Fibroblast of lung (primary cell): ENCODE data around the gene NTSR1. TPM values are rescaled to one million over a fixed set of nuclear protein-coding genes. Genes with fewer than 3 reads are reported as not detected.

Source experiments
- DNase-seq, 2 donors: peaks; one replicate each; pipeline versions ENCODE4 v3.0.0 to v3.0.0-alpha.2; 2010; ENCODE audit warnings: low read depth in 2 of 2
- H2AFZ ChIP-seq: 2 replicates; pipeline ENCODE4 v1.5.1; 2012; ENCODE audit warnings: low read length, control low read depth, inconsistent platforms
- H3K27ac ChIP-seq: 2 replicates; pipeline ENCODE4 v1.5.1; 2011; ENCODE audit warnings: low read length, control low read depth; ENCODE audit not compliant: insufficient read depth
- H3K27me3 ChIP-seq: 2 replicates; pipeline ENCODE4 v1.5.1; 2011; ENCODE audit warnings: mild to moderate bottlenecking, low read length; ENCODE audit not compliant: control insufficient read depth, insufficient read depth
- H3K36me3 ChIP-seq: 2 replicates; pipeline ENCODE4 v1.5.1; 2011; ENCODE audit warnings: low read length; ENCODE audit not compliant: control insufficient read depth, insufficient read depth
- H3K4me1 ChIP-seq: 2 replicates; pipeline ENCODE4 v1.5.1; 2011; ENCODE audit warnings: low read length; ENCODE audit not compliant: control insufficient read depth, insufficient read depth; ENCODE audit errors: extremely low read depth
- H3K4me2 ChIP-seq: 2 replicates; pipeline ENCODE4 v1.5.1; 2011; ENCODE audit warnings: low read length, control low read depth; ENCODE audit not compliant: insufficient read depth; ENCODE audit errors: extremely low read depth
- H3K4me3 ChIP-seq, 4 experiments: fragments of 200-600 bp in 1 of 4; sonication (generic) in 1 of 4; replicated peaks in 1 of 4; 2 replicates each; pipeline ENCODE4 v1.5.1; 2011 to 2016; ENCODE audit warnings: low read length in 4 of 4, low read depth in 3 of 4, mild to moderate bottlenecking in 3 of 4, control low read depth in 2 of 4, inconsistent platforms in 1 of 4, mixed read lengths in 1 of 4; ENCODE audit not compliant: insufficient read depth in 1 of 4; ENCODE audit errors: control extremely low read depth in 1 of 4
- H3K79me2 ChIP-seq: 2 replicates; pipeline ENCODE4 v1.5.1; 2012; ENCODE audit warnings: mild to moderate bottlenecking, low read length, inconsistent platforms; ENCODE audit not compliant: control insufficient read depth, insufficient read depth
- H3K9ac ChIP-seq: 2 replicates; pipeline ENCODE4 v1.5.1; 2011; ENCODE audit warnings: mild to moderate bottlenecking, low read length, control low read depth; ENCODE audit not compliant: insufficient read depth
- H3K9me3 ChIP-seq: 2 replicates; pipeline ENCODE4 v1.5.1; 2012; ENCODE audit warnings: low read depth, low read length; ENCODE audit not compliant: control insufficient read depth, insufficient read depth
- H4K20me1 ChIP-seq: 2 replicates; pipeline ENCODE4 v1.5.1; 2011; ENCODE audit warnings: low read length; ENCODE audit not compliant: control insufficient read depth, insufficient read depth; ENCODE audit errors: extremely low read depth
- CTCF ChIP-seq, 2 donors: IDR thresholded peaks in 1 of 2; conservative IDR thresholded peaks in 1 of 2; 1 replicate in 1 of 2; 2 replicates in 1 of 2; pipeline ENCODE4 v1.5.1; 2011 to 2012; ENCODE audit warnings: low read length in 2 of 2, control low read depth in 1 of 2, inconsistent platforms in 1 of 2, low read depth in 1 of 2, mild to moderate bottlenecking in 1 of 2
- EZH2 ChIP-seq: IDR thresholded peaks from 2 replicates; pipeline ENCODE4 v1.5.1; 2012; ENCODE audit warnings: low read length, control low read depth, mild to moderate bottlenecking; ENCODE audit errors: missing control alignments
- polyA plus RNA-seq, 2 donors: library from polyadenylated mRNA; depleted of rRNA in 1 of 2; stranded (reverse) in 1 of 2; unstranded in 1 of 2; fragments of >200 nt; gene quantifications; 2 replicates each; pipeline ENCODE4 v1.2.1, GENCODE V29; 2011 to 2012; ENCODE audit warnings: missing spikeins in 1 of 2
- total RNA-seq: library from RNA; depleted of rRNA; stranded (reverse); fragments of >200 nt; gene quantifications from 2 replicates; pipeline ENCODE4 v1.2.1, GENCODE V29; 2014

Gene NTSR1
- total and polyA plus RNA-seq, 2 donors (not counting 1 experiment from before 2014, with no cell fraction given): 0.05 to 0.33 TPM

GRCh38 chr20:62706344-62706743 lies 2.3 kb upstream of the NTSR1 start:
- no peak for DNase-seq
- H3K4me2 ChIP-seq: no peak overlapping the region
- no peaks in the 10 kb centered on the region for H3K36me3 ChIP-seq
- H3K27ac ChIP-seq: no peak overlapping the region
- TF ChIP-seq CTCF (conservative IDR thresholded peaks at IDR 0.05 in 1 of 2, IDR thresholded peaks at IDR 0.05 in 1 of 2; ENCODE audit: low read depth in 1 of 2, low read length in 2 of 2) (no peak), EZH2 (no peak)
- H3K27me3 ChIP-seq: peaks cover 20% of the 10 kb centered on the region
- H3K79me2 ChIP-seq: peaks cover 15% of the 10 kb centered on the region
- H3K9ac ChIP-seq: no peak overlapping the region
- no peaks in the 10 kb centered on the region for H4K20me1 ChIP-seq
- H3K4me3 ChIP-seq: no peak overlapping the region
- peaks cover 15% of the 10 kb centered on the region for H3K4me1 ChIP-seq
- no peaks in the 10 kb centered on the region for H3K9me3 ChIP-seq
- H2AFZ ChIP-seq: no peak overlapping the region

GRCh38 chr20:62706857-62707256 lies 1.8 kb upstream of the NTSR1 start:
- Histone ChIP-seq H3K79me2 (peaks cover 17% of the 10 kb centered on the region), H2AFZ (no peak overlapping the region), H3K4me3 (no peak overlapping the region), H3K4me2 (no peak overlapping the region), H3K9me3 (no peaks in the 10 kb centered on the region), H3K27ac (no peak overlapping the region), H3K27me3 (peaks cover 20% of the 10 kb centered on the region), H3K4me1 (peaks cover 15% of the 10 kb centered on the region), H4K20me1 (no peaks in the 10 kb centered on the region), H3K9ac (no peak overlapping the region), H3K36me3 (no peaks in the 10 kb centered on the region)
- no peak for DNase-seq
- TF ChIP-seq EZH2: no peak
- TF ChIP-seq CTCF (conservative IDR thresholded peaks at IDR 0.05 in 1 of 2, IDR thresholded peaks at IDR 0.05 in 1 of 2; ENCODE audit: low read depth in 1 of 2, low read length in 2 of 2): no peak

- Histone ChIP-seq H3K4me3 (no peak overlapping the region), H3K36me3 (no peaks in the 10 kb centered on the region), H3K9ac (no peak overlapping the region), H3K9me3 (no peaks in the 10 kb centered on the region), H3K79me2 (peaks cover 19% of the 10 kb centered on the region), H3K4me1 (peaks cover 15% of the 10 kb centered on the region), H3K4me2 (no peak overlapping the region), H2AFZ (no peak overlapping the region), H3K27ac (no peak overlapping the region), H3K27me3 (peaks cover 20% of the 10 kb centered on the region), H4K20me1 (no peaks in the 10 kb centered on the region)
- no peak for TF ChIP-seq CTCF (conservative IDR thresholded peaks at IDR 0.05 in 1 of 2, IDR thresholded peaks at IDR 0.05 in 1 of 2; ENCODE audit: low read depth in 1 of 2, low read length in 2 of 2)
- TF ChIP-seq EZH2: no peak
- no peak for DNase-seq
Observed at GRCh38 chr20:62707276-62707920, 1.2 kb upstream of the NTSR1 start.
